HepG2 (cell line): ENCODE data around the gene ZDHHC6. TPM values are rescaled to one million over a fixed set of nuclear protein-coding genes. Genes with fewer than 3 reads are reported as not detected.

ENCODE experiments used
- CERS6 ChIP-seq: sonication (generic); formaldehyde crosslinking; IDR thresholded peaks from 2 replicates; pipeline ENCODE4 v1.5.0; 2020; ENCODE audit warnings: missing genetic modification reagents
- HDAC2 ChIP-seq: sonication (generic); formaldehyde crosslinking; IDR thresholded peaks from 2 replicates; pipeline ENCODE4 v1.4.0; 2020; ENCODE audit warnings: missing genetic modification reagents
- LBX2 ChIP-seq: sonication (generic); formaldehyde crosslinking; IDR thresholded peaks from 2 replicates; pipeline ENCODE4 v1.5.0; 2020; ENCODE audit warnings: missing genetic modification reagents, mild to moderate bottlenecking, borderline replicate concordance
- MAFF ChIP-seq: IDR thresholded peaks from 2 replicates; pipeline ENCODE4 v1.6.1; 2011; ENCODE audit warnings: low read depth, low read length, improper control_type of control experiment
- MAZ ChIP-seq, 2 experiments: sonication (generic) in 1 of 2; formaldehyde crosslinking in 1 of 2; IDR thresholded peaks; 2 replicates each; pipeline versions ENCODE4 v1.5.0 to v1.6.1; 2012 to 2020; ENCODE audit warnings: low read depth in 2 of 2, mild to moderate bottlenecking in 2 of 2, borderline replicate concordance in 1 of 2, improper control_type of control experiment in 1 of 2, low read length in 1 of 2, missing genetic modification reagents in 1 of 2, moderate library complexity in 1 of 2
- TCF7 ChIP-seq: sonication (generic); IDR thresholded peaks from 2 replicates; pipeline ENCODE4 v1.6.1; 2016; ENCODE audit warnings: antibody characterized with exemption, low read depth
- WIZ ChIP-seq: sonication (generic); formaldehyde crosslinking; IDR thresholded peaks from 2 replicates; pipeline ENCODE4 v1.5.1; 2020; ENCODE audit warnings: mild to moderate bottlenecking, missing genetic modification reagents
- ZBTB39 ChIP-seq: sonication (generic); formaldehyde crosslinking; IDR thresholded peaks from 2 replicates; pipeline ENCODE4 v1.5.0; 2020; ENCODE audit warnings: missing genetic modification reagents
- ZC3H4 ChIP-seq: sonication (generic); formaldehyde crosslinking; IDR thresholded peaks from 2 replicates; pipeline ENCODE4 v1.4.0; 2020; ENCODE audit warnings: missing genetic modification reagents, borderline replicate concordance
- ZNF101 ChIP-seq: sonication (generic); formaldehyde crosslinking; IDR thresholded peaks from 2 replicates; pipeline ENCODE4 v1.4.0; 2020; ENCODE audit warnings: mild to moderate bottlenecking, low read depth, missing genetic modification reagents, borderline replicate concordance
- ZNF136 ChIP-seq: sonication (generic); formaldehyde crosslinking; IDR thresholded peaks from 2 replicates; pipeline ENCODE4 v1.8.1; 2022; ENCODE audit warnings: low read depth, mild to moderate bottlenecking, moderate library complexity, missing genetic modification reagents
- ZNF34 ChIP-seq: sonication (generic); formaldehyde crosslinking; IDR thresholded peaks from 2 replicates; pipeline ENCODE4 v1.4.0; 2020; ENCODE audit warnings: mild to moderate bottlenecking, missing genetic modification reagents, borderline replicate concordance
- ZNF510 ChIP-seq: sonication (generic); formaldehyde crosslinking; IDR thresholded peaks from 2 replicates; pipeline ENCODE4 v1.4.0; 2020; ENCODE audit warnings: low read depth, mild to moderate bottlenecking, missing genetic modification reagents
- ZNF558 ChIP-seq: sonication (generic); formaldehyde crosslinking; IDR thresholded peaks from 2 replicates; pipeline ENCODE4 v1.9.0; 2022; ENCODE audit warnings: mild to moderate bottlenecking, missing genetic modification reagents, borderline replicate concordance
- ZSCAN30 ChIP-seq: sonication (generic); formaldehyde crosslinking; IDR thresholded peaks from 2 replicates; pipeline ENCODE4 v1.5.0; 2020; ENCODE audit warnings: mild to moderate bottlenecking, missing genetic modification reagents
- polyA plus RNA-seq, 8 experiments: library from polyadenylated mRNA; depleted of rRNA in 3 of 8; stranded (reverse) in 7 of 8; unstranded in 1 of 8; fragments of >200 nt; fragmentation: Illumina TruSeq in 4 of 8; extraction: Trizol in 4 of 8; gene quantifications; 2 replicates each; pipeline versions ENCODE4 v1.2.1 to v1.2.3, GENCODE V29; 2011 to 2016; ENCODE audit warnings: low read depth in 4 of 8, missing spikeins in 1 of 8, mixed read lengths in 1 of 8; ENCODE audit not compliant: insufficient read depth in 1 of 8
- total RNA-seq, 5 experiments: library from RNA; depleted of rRNA; stranded (reverse); fragments of >200 nt; fragmentation: Illumina TruSeq; extraction: Trizol; gene quantifications; 2 replicates each; pipeline ENCODE4 v1.2.3, GENCODE V29; 2016; ENCODE audit warnings: low read depth in 1 of 5
- TF ChIP-seq, protein P1 (sequence below): sonication (generic); formaldehyde crosslinking; IDR thresholded peaks from 2 replicates; pipeline ENCODE4 v1.5.0; 2020; ENCODE audit warnings: mild to moderate bottlenecking, missing genetic modification reagents
- TF ChIP-seq, protein P2 (sequence below): sonication (generic); formaldehyde crosslinking; IDR thresholded peaks from 2 replicates; pipeline ENCODE4 v1.5.0; 2020; ENCODE audit warnings: mild to moderate bottlenecking, low read depth, missing genetic modification reagents, borderline replicate concordance
- TF ChIP-seq, protein P3 (sequence below): sonication (generic); formaldehyde crosslinking; conservative IDR thresholded peaks from 2 replicates; pipeline ENCODE4 v1.4.0; 2020; ENCODE audit warnings: missing genetic modification reagents
- TF ChIP-seq, protein P4 (sequence below): sonication (generic); formaldehyde crosslinking; IDR thresholded peaks from 2 replicates; pipeline ENCODE4 v1.8.0; 2022; ENCODE audit warnings: mild to moderate bottlenecking, missing genetic modification reagents, moderate library complexity

The ZDHHC6 gene
- total and polyA plus RNA-seq, 2 of the 13 experiments (the other 11 are each of a cell fraction or from before 2014, with no cell fraction given) = 20.9 to 49.4 TPM

GRCh38 chr10:112446855-112447619, at the start of gene ZDHHC6, which contains the start of gene VTI1A (continued):
- no peak for TF ChIP-seq CERS6 (CRISPR knock-in tag)
- no peak for TF ChIP-seq ZNF101 (CRISPR knock-in tag)
- peak; percentile 47; the same call in 1 of the 2 replicates for TF ChIP-seq MAZ (IDR thresholded peaks at IDR 0.05; ENCODE audit: borderline replicate concordance, low read depth, low read length)
- no peak for TF ChIP-seq MAZ (CRISPR knock-in tag; IDR thresholded peaks at IDR 0.05; ENCODE audit: low read depth)
- 0 out of 2 replicates have a peak, but pooled peaks have one; percentile 20 for TF ChIP-seq ZNF558 (CRISPR knock-in tag)
- no peak for TF ChIP-seq ZSCAN30 (CRISPR knock-in tag)
- TF ChIP-seq, protein P1, sequence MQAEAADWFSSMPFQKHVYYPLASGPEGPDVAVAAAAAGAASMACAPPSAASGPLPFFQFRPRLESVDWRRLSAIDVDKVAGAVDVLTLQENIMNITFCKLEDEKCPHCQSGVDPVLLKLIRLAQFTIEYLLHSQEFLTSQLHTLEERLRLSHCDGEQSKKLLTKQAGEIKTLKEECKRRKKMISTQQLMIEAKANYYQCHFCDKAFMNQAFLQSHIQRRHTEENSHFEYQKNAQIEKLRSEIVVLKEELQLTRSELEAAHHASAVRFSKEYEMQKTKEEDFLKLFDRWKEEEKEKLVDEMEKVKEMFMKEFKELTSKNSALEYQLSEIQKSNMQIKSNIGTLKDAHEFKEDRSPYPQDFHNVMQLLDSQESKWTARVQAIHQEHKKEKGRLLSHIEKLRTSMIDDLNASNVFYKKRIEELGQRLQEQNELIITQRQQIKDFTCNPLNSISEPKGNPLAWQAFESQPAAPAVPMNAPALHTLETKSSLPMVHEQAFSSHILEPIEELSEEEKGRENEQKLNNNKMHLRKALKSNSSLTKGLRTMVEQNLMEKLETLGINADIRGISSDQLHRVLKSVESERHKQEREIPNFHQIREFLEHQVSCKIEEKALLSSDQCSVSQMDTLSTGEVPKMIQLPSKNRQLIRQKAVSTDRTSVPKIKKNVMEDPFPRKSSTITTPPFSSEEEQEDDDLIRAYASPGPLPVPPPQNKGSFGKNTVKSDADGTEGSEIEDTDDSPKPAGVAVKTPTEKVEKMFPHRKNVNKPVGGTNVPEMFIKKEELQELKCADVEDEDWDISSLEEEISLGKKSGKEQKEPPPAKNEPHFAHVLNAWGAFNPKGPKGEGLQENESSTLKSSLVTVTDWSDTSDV (CRISPR knock-in tag) = no peak
- no peak for TF ChIP-seq TCF7
- TF ChIP-seq ZBTB39 (CRISPR knock-in tag) = no peak
- no peak for TF ChIP-seq ZC3H4 (CRISPR knock-in tag)
- peak; percentile 60; the same call in 1 of the 2 replicates for TF ChIP-seq ZNF510
- TF ChIP-seq LBX2 (CRISPR knock-in tag) = 0 out of 2 replicates have a peak, but pooled peaks have one; percentile 50
- no peak for TF ChIP-seq MAFF
- TF ChIP-seq, protein P2, sequence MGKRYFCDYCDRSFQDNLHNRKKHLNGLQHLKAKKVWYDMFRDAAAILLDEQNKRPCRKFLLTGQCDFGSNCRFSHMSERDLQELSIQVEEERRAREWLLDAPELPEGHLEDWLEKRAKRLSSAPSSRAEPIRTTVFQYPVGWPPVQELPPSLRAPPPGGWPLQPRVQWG (CRISPR knock-in tag) = no peak
- TF ChIP-seq, protein P3, sequence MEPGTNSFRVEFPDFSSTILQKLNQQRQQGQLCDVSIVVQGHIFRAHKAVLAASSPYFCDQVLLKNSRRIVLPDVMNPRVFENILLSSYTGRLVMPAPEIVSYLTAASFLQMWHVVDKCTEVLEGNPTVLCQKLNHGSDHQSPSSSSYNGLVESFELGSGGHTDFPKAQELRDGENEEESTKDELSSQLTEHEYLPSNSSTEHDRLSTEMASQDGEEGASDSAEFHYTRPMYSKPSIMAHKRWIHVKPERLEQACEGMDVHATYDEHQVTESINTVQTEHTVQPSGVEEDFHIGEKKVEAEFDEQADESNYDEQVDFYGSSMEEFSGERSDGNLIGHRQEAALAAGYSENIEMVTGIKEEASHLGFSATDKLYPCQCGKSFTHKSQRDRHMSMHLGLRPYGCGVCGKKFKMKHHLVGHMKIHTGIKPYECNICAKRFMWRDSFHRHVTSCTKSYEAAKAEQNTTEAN (CRISPR knock-in tag) = no peak
- no peak for TF ChIP-seq HDAC2 (CRISPR knock-in tag)
- peak; percentile 98 for TF ChIP-seq ZNF34
- TF ChIP-seq, protein P4, sequence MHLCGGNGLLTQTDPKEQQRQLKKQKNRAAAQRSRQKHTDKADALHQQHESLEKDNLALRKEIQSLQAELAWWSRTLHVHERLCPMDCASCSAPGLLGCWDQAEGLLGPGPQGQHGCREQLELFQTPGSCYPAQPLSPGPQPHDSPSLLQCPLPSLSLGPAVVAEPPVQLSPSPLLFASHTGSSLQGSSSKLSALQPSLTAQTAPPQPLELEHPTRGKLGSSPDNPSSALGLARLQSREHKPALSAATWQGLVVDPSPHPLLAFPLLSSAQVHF = no peak; the same call in 1 of the 2 replicates
- TF ChIP-seq WIZ (CRISPR knock-in tag) = no peak
- TF ChIP-seq ZNF136 (CRISPR knock-in tag) = no peak
